Activated CD4-positive, alpha-beta T cell treated with anti-CD3 and anti-CD28 coated beads, Interleukin-2, amount 50 U/mL, for 48 hours (primary cell): Measurements from ENCODE around the gene RAD54L.
"Not testable (repeated sequence)": the region's sequence is repeated elsewhere in the genome, so short reads cannot be mapped to it uniquely, and the experiment has no call there.

Experiments used
- DNase-seq, 2 experiments: peaks; one replicate each; pipeline ENCODE4 v3.0.0-alpha.2; 2020

The RAD54L gene

GRCh38 chr1:46242918-46243317 is 4.6 kb upstream of the RAD54L start:
- DNase-seq: no peak

- not testable (repeated sequence) for DNase-seq
Observed at GRCh38 chr1:46243831-46244230, 3.7 kb upstream of the RAD54L start.

- no peak for DNase-seq
Observed at GRCh38 chr1:46244656-46245371, 2.7 kb upstream of the RAD54L start.

GRCh38 chr1:46246136-46246535 is 1.4 kb upstream of the RAD54L start:
- DNase-seq: not testable (repeated sequence)

GRCh38 chr1:46246548-46247435 is 771 bp upstream of the RAD54L start:
- DNase-seq: peak; percentile 61 to 71

GRCh38 chr1:46248122-46248920 is 758 bp downstream of the RAD54L start:
- peak; percentile 53 to 57 for DNase-seq

GRCh38 chr1:46254668-46255067 is 7.1 kb downstream of the RAD54L start:
- DNase-seq: no peak

GRCh38 chr1:46256523-46256922 is 9.0 kb downstream of the RAD54L start:
- no peak for DNase-seq

- no peak for DNase-seq
Observed at GRCh38 chr1:46262508-46262907, 14.9 kb downstream of the RAD54L start.

- no peak for DNase-seq
Observed at GRCh38 chr1:46263146-46263545, 15.6 kb downstream of the RAD54L start.

GRCh38 chr1:46268578-46268977 is 21.0 kb downstream of the RAD54L start:
- no peak for DNase-seq

GRCh38 chr1:46274225-46275029 is 26.9 kb downstream of the RAD54L start:
- DNase-seq: no peak

GRCh38 chr1:46275030-46275337 is 27.4 kb downstream of the RAD54L start:
- DNase-seq: no peak

- DNase-seq: no peak
Observed at GRCh38 chr1:46277658-46278373, 30.3 kb downstream of the RAD54L start.

GRCh38 chr1:46278807-46279206 is 31.2 kb downstream of the RAD54L start:
- no peak for DNase-seq

GRCh38 chr1:46280092-46280491 is 32.5 kb downstream of the RAD54L start:
- DNase-seq: no peak

- DNase-seq: no peak
Observed at GRCh38 chr1:46281021-46281420, 33.5 kb downstream of the RAD54L start.

- no peak for DNase-seq
Observed at GRCh38 chr1:46284058-46284457, 36.5 kb downstream of the RAD54L start.

GRCh38 chr1:46284597-46285564 is 37.3 kb downstream of the RAD54L start:
- DNase-seq: no peak

- DNase-seq: peak; percentile 26 to 30
Observed at GRCh38 chr1:46285730-46286477, 38.3 kb downstream of the RAD54L start.
